NCI-H748 (cell line): ENCODE results near the gene MYOCD.
A peak's percentile ranks its signal among the peaks of the same experiment; 100 is the strongest.
"Not testable (repeated sequence)": the region's sequence is repeated elsewhere in the genome, so short reads cannot be mapped to it uniquely, and the experiment has no call there.

ENCODE experiments used
- DNase-seq: peaks from one replicate; lab custom pipeline; 2025; ENCODE audit not compliant: unreplicated experiment; lab: John Stamatoyannopoulos, UW

MYOCD gene

GRCh38 chr17:12665263-12666210 lies at the start of gene MYOCD:
MYOCD (plus strand) TSS chr17:12665890; CDS start chr17:12666189, 299 bp downstream.
- DNase-seq: peak; percentile 70

- no peak for DNase-seq
Measured at GRCh38 chr17:12616161-12616560, 49.5 kb upstream of the MYOCD start.

GRCh38 chr17:12618557-12618956 lies 47.1 kb upstream of the MYOCD start:
- no peak for DNase-seq

- DNase-seq: no peak
Measured at GRCh38 chr17:12619459-12620199, 46.1 kb upstream of the MYOCD start.

- no peak for DNase-seq
Measured at GRCh38 chr17:12620200-12620720, 45.4 kb upstream of the MYOCD start.

GRCh38 chr17:12622726-12623125 lies 43.0 kb upstream of the MYOCD start:
- no peak for DNase-seq

- DNase-seq: no peak
Measured at GRCh38 chr17:12623220-12623848, 42.4 kb upstream of the MYOCD start.

GRCh38 chr17:12624211-12624610 lies 41.5 kb upstream of the MYOCD start:
- no peak for DNase-seq

- no peak for DNase-seq
Measured at GRCh38 chr17:12625092-12625491, 40.6 kb upstream of the MYOCD start.

GRCh38 chr17:12627177-12627629 lies 38.5 kb upstream of the MYOCD start:
- no peak for DNase-seq

- DNase-seq: no peak
Measured at GRCh38 chr17:12627781-12628451, 37.8 kb upstream of the MYOCD start.

GRCh38 chr17:12631076-12631475 lies 34.6 kb upstream of the MYOCD start:
- DNase-seq: no peak

GRCh38 chr17:12632785-12633184 lies 32.9 kb upstream of the MYOCD start:
- no peak for DNase-seq

GRCh38 chr17:12634789-12635414 lies 30.8 kb upstream of the MYOCD start:
- DNase-seq: no peak

- not testable (repeated sequence) for DNase-seq
Measured at GRCh38 chr17:12635996-12636395, 29.7 kb upstream of the MYOCD start.

GRCh38 chr17:12637015-12637414 lies 28.7 kb upstream of the MYOCD start:
- no peak for DNase-seq

GRCh38 chr17:12637745-12638651 lies 27.7 kb upstream of the MYOCD start:
- DNase-seq: no peak

- DNase-seq: no peak
Measured at GRCh38 chr17:12640364-12640763, 25.3 kb upstream of the MYOCD start.

- no peak for DNase-seq
Measured at GRCh38 chr17:12641084-12641483, 24.6 kb upstream of the MYOCD start.
